ENCODE results near the gene GIMAP2.
"Not testable (repeated sequence)": the region's sequence is repeated elsewhere in the genome, so short reads cannot be mapped to it uniquely, and the experiment has no call there.

Gene GIMAP2

DNA sequence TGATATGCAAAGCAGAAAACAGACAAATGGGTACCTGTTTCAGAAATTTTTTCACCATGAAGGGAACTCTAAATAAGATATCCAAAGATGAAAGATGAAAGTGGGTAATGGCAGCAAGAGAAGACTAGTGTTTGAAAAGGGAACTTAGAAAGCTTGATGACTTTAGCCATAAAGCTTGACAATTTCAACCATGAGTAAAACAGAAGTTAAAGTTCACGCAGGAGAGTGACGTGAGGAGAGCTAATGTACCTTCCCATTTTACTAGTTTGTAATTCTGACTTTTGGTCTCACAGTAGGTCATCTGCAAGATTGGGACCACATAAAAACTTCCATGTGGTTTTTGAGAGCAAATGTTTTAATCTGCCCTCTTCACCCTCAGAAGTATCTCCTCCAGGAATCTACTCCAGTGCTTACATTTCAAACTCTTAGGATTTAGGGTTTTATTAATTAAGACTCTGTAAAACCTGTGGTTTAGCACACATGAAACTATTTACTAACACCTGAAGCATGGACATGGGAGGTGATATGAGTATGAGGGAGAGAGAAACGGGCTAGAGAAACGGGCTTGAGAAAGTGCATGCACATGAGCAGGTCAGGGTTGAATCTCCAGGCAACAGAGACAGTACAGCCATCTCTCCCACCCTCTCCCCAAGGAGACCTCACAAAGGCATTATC, 24.4 kb upstream of the GIMAP2 start:
- Histone ChIP-seq H4K20me1 (no peaks in the 10 kb centered on the region), H3K4me3 (no peak overlapping the region), H3K36me3 (no peaks in the 10 kb centered on the region), H3K4me1 (peaks cover 11% of the 10 kb centered on the region), H3K9ac (no peak overlapping the region), H3K27ac (no peak overlapping the region), H3K4me2 (no peak overlapping the region), H3K27me3 (no peaks in the 10 kb centered on the region), H3K9me3 (peaks cover 33% of the 10 kb centered on the region)
- TF ChIP-seq Cebpa-rat (IDR thresholded peaks at IDR 0.05) = no peak

DNA sequence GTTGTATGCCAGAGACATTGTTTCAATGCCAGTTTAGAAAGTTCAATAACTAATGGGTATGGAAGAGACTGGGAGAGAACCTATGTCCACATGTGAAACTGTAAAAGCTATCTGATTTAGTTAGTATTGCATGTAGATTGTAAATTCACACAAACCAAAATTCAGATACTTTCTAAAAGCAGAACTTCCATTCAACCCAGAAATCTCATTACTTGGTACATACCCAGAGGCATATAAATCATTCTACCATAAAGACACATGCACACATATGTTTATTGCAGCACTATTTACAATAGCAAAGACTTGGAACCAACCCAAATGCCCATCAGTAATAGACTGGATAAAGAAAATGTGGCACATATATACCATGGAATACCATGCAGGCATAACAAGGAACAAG, 22.7 kb upstream of the GIMAP2 start:
- not testable (repeated sequence) for H3K4me2 ChIP-seq, H4K20me1 ChIP-seq, H3K27me3 ChIP-seq, H3K36me3 ChIP-seq, H3K4me3 ChIP-seq, H3K9ac ChIP-seq, H3K27ac ChIP-seq
- Histone ChIP-seq H3K4me1 (peaks cover 28% of the 10 kb centered on the region), H3K9me3 (peaks cover 16% of the 10 kb centered on the region)

DNA sequence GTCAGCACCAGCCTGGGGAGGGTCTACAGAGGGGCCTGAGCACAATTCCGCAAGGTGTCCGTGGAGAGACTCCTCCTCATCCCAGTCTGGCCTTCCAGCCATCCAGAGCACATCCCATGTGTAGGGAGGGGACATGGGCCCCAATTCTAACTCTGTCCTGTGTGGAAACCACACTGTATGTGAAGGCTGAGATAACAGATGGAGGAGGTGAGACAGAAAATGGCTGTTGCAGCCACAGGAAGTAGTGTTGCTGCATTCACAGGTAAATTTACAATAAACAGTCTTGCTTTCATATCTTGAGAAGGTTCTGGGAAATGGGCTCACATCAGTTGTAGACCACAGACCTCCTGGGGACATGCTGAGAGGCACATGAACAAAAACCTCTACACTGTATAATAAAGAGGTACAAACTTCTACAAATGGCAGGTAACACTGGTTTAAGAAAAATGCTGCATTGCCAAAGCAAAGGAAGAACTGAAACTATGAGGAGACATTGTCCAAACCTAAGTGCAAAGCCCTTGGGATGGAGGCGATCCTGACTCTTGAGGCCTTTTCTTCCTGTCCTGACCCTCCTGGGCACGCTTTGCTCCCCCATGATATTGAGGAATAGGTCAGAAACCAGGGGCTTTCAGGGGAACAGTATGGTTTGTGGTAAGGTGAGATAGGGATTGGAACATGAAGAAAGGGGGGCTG, 21.6 kb upstream of the GIMAP2 start:
- peak overlapping the region; percentile 39 for H3K4me2 ChIP-seq

DNA sequence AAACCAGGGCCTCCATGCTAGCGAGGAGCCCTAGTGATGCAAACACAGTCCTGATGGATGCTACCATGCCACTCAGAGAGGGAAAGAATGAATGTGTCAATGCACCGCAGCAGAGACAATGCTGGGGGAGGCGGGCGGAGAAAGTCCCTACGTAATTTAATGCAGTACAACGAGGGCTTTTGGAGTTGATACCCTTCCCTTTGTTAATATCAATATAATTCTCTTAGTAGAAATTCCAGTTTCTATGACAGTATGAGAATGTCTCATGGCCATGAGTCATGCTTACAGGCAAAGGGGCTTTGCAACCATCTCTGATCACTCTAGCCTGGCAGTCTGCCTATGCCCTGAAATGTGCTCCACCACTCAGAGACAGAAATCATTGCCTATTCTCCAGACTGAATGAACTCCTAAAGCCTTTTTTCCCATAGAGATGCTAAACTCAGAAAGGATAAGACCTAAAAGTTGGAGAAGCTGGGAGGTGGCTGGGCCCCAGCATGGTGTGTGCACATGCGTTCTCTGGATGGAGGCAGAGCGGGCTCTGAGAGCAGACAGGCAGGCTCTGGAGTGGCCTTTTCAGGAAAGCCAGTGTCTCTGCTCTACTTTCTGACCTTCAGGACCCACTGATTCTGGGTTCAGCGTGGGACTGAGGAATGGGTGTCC, 20.3 kb upstream of the GIMAP2 start:
- no peaks in the 10 kb centered on the region for H3K36me3 ChIP-seq
- peaks cover 43% of the 10 kb centered on the region for H3K4me1 ChIP-seq
- H3K4me2 ChIP-seq = no peak overlapping the region
- TF ChIP-seq Cebpa-rat (IDR thresholded peaks at IDR 0.05) = no peak
- H3K27me3 ChIP-seq = no peaks in the 10 kb centered on the region
- no peaks in the 10 kb centered on the region for H3K9me3 ChIP-seq
- no peak overlapping the region for H3K27ac ChIP-seq
- no peak overlapping the region for H3K9ac ChIP-seq
- H3K4me3 ChIP-seq = no peak overlapping the region
- no peaks in the 10 kb centered on the region for H4K20me1 ChIP-seq

More for the DNA sequence above, 21.6 kb upstream of the GIMAP2 start:
- no peaks in the 10 kb centered on the region for H3K27me3 ChIP-seq
- H3K4me3 ChIP-seq = no peak overlapping the region
- H3K9ac ChIP-seq = no peak overlapping the region
- H3K36me3 ChIP-seq = no peaks in the 10 kb centered on the region
- H3K27ac ChIP-seq = no peak overlapping the region
- no peak for TF ChIP-seq Cebpa-rat (IDR thresholded peaks at IDR 0.05)
- 0 out of 2 replicates have a peak, but pooled peaks cover 4% of the 10 kb centered on the region for H3K9me3 ChIP-seq
- peaks cover 39% of the 10 kb centered on the region for H3K4me1 ChIP-seq
- no peaks in the 10 kb centered on the region for H4K20me1 ChIP-seq

DNA sequence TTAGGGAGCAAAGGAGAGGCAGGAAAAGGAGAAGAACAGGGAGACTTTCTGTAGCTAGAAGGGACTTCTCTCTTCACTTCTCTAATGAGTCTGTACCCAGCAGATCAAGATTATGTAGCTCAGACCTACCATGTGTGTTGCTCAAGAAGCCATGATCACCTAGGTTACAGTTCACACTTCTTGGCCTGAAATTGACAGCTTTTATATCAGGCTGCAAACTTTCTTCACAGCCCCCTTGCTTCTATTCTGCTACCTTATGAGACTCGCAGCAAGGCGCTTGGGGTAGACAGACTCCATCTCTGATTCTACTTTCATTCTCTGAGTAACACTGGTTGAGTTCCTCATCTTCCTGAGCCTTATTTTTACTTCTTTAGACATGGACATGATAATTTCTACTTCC, 19.6 kb upstream of the GIMAP2 start:
- no peaks in the 10 kb centered on the region for H3K36me3 ChIP-seq
- no peak overlapping the region for H3K4me3 ChIP-seq
- no peaks in the 10 kb centered on the region for H3K9me3 ChIP-seq
- peaks cover 43% of the 10 kb centered on the region for H3K4me1 ChIP-seq
- no peak overlapping the region for H3K9ac ChIP-seq
- H3K4me2 ChIP-seq = no peak overlapping the region; the same call in 1 of the 2 replicates
- no peaks in the 10 kb centered on the region for H3K27me3 ChIP-seq
- no peaks in the 10 kb centered on the region for H4K20me1 ChIP-seq
- no peak overlapping the region for H3K27ac ChIP-seq
- TF ChIP-seq Cebpa-rat (IDR thresholded peaks at IDR 0.05) = no peak

DNA sequence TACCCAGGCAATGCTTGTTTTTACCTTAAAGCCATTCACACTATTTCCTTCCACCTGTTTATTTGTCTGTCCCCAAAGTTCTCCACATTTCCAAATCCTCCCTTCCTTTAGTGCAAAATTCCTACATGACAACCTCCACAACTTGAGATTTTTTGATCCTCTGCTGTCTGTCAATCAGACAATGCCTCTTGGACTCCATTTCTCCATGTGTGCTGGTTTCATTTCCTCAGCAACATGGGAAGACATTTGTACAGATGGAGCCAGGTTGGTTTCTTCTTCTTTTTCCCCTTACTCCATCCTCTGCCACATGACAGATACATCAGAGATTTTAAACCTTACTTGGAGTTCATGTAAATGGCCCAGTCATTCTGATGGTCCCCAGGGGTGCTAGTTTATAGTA, 19.1 kb upstream of the GIMAP2 start:
- Histone ChIP-seq H3K9ac (no peak overlapping the region), H3K4me1 (peaks cover 43% of the 10 kb centered on the region), H3K9me3 (no peaks in the 10 kb centered on the region), H3K27ac (no peak overlapping the region), H3K4me3 (no peak overlapping the region), H3K36me3 (no peaks in the 10 kb centered on the region), H4K20me1 (no peaks in the 10 kb centered on the region), H3K4me2 (peak overlapping the region; percentile 69), H3K27me3 (no peaks in the 10 kb centered on the region)
- no peak for TF ChIP-seq Cebpa-rat (IDR thresholded peaks at IDR 0.05)

DNA sequence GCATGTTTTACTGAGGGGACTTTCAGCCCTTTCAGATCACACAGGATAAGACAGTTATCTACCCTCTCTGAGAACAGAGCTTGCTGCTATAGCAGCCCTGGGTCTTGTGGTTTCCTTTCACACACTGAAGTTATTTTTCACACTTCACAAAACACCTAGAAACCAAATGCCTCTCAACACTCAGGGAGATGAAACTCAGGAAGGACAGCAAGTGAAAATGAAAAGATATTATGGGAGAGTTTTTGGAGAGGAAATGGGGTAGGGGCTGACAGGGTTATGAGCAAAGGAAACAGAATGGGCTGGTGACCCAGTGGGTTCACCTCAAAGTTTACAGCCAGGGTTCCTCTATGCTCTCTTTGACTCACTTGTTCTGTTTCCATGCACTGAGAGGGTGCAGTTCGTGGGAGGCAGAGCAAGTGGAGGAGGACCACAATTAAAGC, 17.0 kb upstream of the GIMAP2 start:
- H3K36me3 ChIP-seq = no peaks in the 10 kb centered on the region
- H3K9me3 ChIP-seq = no peaks in the 10 kb centered on the region
- H3K4me1 ChIP-seq = peaks cover 42% of the 10 kb centered on the region
- no peaks in the 10 kb centered on the region for H3K27me3 ChIP-seq
- no peaks in the 10 kb centered on the region for H4K20me1 ChIP-seq
- H3K9ac ChIP-seq = peak overlapping the region; percentile 28; the same call in 1 of the 2 replicates
- peak overlapping the region; percentile 40 for H3K27ac ChIP-seq
- H3K4me3 ChIP-seq = no peak overlapping the region
- TF ChIP-seq Cebpa-rat (IDR thresholded peaks at IDR 0.05) = no peak
- peak overlapping the region; percentile 69 for H3K4me2 ChIP-seq

DNA sequence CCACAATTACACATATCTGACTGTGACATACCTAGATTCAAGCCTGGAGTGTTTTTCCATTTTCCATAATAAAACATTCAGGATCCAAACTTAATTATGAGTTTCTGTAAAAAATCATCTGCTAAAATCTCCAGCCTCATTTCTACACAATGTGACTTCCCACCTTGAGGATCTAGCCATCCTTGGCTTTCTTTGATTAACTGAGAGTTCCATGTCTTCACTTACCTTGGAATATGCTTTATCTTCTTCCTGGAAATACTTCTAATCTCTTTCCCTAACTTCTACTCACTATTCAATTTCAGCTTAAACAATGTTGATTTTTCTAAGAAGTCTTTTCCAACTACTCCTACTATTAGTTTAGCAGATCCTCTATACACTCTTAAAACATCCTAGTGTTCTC, 16.5 kb upstream of the GIMAP2 start:
- no peaks in the 10 kb centered on the region for H3K9me3 ChIP-seq
- no peaks in the 10 kb centered on the region for H3K36me3 ChIP-seq
- TF ChIP-seq Cebpa-rat (IDR thresholded peaks at IDR 0.05) = no peak
- no peaks in the 10 kb centered on the region for H4K20me1 ChIP-seq
- H3K9ac ChIP-seq = no peak overlapping the region
- peak overlapping the region; percentile 69 for H3K4me2 ChIP-seq
- peak overlapping the region; percentile 40; the same call in 1 of the 2 replicates for H3K27ac ChIP-seq
- peaks cover 37% of the 10 kb centered on the region for H3K4me1 ChIP-seq
- H3K4me3 ChIP-seq = no peak overlapping the region
- H3K27me3 ChIP-seq = no peaks in the 10 kb centered on the region

DNA sequence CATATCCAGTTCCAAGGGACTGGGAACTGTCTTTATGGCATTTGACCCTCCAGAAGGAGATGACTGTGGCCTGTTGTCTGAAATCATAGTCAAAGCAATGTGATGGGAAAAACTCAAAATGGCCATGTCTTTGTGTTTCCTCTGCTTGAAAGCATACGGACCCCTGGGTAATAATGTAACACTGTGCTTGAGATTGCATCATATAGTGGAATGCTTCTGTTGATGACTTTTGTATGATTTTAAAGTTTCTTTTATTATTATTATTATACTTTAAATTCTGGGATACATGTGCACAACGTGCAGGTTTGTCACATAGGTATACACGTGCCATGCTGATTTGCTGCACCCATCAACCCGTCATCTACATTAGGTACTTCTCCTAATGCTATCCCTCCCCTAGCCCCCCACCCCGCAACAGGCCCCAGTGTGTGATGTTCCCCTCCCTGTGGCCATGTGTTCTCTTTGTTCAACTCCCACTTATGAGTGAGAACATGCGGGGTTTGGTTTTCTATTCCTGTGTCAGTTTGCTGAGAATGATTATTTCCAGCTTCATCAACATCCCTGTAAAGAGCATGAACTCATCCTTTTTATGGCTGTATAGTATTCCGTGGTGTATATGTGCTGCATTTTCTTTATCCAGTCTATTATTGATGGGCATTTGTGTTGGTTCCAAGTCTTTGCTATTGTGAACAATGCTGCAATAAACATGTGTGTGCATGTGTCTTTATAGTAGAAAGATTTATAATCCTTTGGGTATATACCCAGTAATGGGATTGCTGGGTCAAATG, 13.5 kb upstream of the GIMAP2 start:
- H3K36me3 ChIP-seq, H4K20me1 ChIP-seq: not testable (repeated sequence)
- H3K4me1 ChIP-seq = peaks cover 37% of the 10 kb centered on the region

More for the DNA sequence above, 13.5 kb upstream of the GIMAP2 start:
- not testable (repeated sequence) for H3K27me3 ChIP-seq, H3K9ac ChIP-seq, H3K4me3 ChIP-seq, H3K4me2 ChIP-seq, H3K27ac ChIP-seq, H3K9me3 ChIP-seq
